T-helper 17 cell (primary cell): ENCODE data around the gene AHCY. TPM values are rescaled to one million over a fixed set of nuclear protein-coding genes. Genes with fewer than 3 reads are reported as not detected.
"Not testable (repeated sequence)": the region's sequence is repeated elsewhere in the genome, so short reads cannot be mapped to it uniquely, and the experiment has no call there.

ENCODE experiments used
- ATAC-seq: fragments of 150-1000 bp; cut with Tn5 transposase; 2 replicates; pipeline ENCODE4 v1.10.0; 2021; ENCODE audit warnings: mild to moderate bottlenecking, moderate library complexity
- DNase-seq, 3 donors: peaks; one replicate each; pipeline versions ENCODE4 v3.0.0 to v3.0.0-alpha.2; 2020 to 2021
- H3K9me3 ChIP-seq: one replicate; pipeline ENCODE4 v1.7.0; 2013; ENCODE audit warnings: low read length, mild to moderate bottlenecking; ENCODE audit not compliant: control insufficient read depth, poor library complexity, severe bottlenecking
- H3K27ac Mint-ChIP-seq: one replicate; pipeline ENCODE4 v1.8.0; 2022; ENCODE audit warnings: mild to moderate bottlenecking, moderate library complexity, mixed read lengths
- H3K27me3 Mint-ChIP-seq: one replicate; pipeline ENCODE4 v1.8.0; 2022; ENCODE audit warnings: mixed read lengths
- H3K36me3 Mint-ChIP-seq: one replicate; pipeline ENCODE4 v1.8.0; 2022; ENCODE audit warnings: low read depth, mixed read lengths
- H3K4me1 Mint-ChIP-seq: one replicate; pipeline ENCODE4 v1.8.0; 2022; ENCODE audit warnings: mild to moderate bottlenecking, mixed read lengths
- H3K4me3 Mint-ChIP-seq: one replicate; pipeline ENCODE4 v1.8.0; 2022; ENCODE audit warnings: mild to moderate bottlenecking, moderate library complexity, mixed read lengths
- total RNA-seq, 4 donors: library from RNA in 2 of 4; stranded (reverse) in 2 of 4; gene quantifications; one replicate each; pipeline ENCODE4 v1.2.3 and lab custom pipeline; 2022 to 2026

AHCY gene
- total RNA-seq, 2 donors from 2014 or later: 15.9 to 16.6 TPM

DNA sequence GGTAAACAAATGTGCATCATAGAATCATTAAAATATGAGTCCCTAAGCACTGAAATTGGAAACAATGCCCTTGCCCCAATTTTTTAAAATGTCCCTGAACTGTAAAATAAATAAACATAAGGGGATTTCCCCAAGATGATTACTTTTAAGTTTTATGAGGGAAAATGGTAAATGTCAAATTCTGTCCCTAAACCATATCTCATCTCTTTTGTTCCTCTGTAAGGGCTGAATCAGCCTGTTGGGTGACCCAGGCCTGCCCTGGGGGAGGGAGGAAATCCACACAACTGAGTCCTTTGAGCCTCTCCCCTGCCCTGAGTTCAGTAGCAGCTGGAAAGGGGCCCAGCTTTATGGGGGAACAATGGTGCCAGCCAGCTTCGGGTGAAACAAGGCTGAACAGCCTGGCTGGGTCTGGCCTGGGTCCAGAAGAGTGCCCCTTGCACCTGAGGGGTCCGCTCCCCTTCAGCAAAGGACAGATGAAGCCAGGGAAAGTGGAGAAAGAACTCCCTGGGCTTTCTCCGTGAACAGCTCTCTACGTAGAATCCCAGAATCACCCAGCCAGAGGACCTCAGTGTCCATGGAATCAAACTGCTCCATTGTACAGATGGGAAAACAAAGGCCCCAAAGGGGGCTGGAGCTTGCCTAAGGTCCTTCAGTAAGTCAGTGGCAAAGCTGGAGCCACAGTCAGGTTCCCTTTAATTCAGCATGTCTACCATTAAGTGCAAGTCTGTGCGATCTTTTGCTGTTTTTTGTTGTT is 31.7 kb upstream of the AHCY start:
- Mint-ChIP-seq H3K27me3 (no peaks in the 10 kb centered on the region), H3K36me3 (no peaks in the 10 kb centered on the region), H3K27ac (no peak overlapping the region), H3K4me1 (no peaks in the 10 kb centered on the region), H3K4me3 (no peak overlapping the region)
- DNase-seq (no peak), ATAC-seq (no peak)
- H3K9me3 ChIP-seq: no peaks in the 10 kb centered on the region

DNA sequence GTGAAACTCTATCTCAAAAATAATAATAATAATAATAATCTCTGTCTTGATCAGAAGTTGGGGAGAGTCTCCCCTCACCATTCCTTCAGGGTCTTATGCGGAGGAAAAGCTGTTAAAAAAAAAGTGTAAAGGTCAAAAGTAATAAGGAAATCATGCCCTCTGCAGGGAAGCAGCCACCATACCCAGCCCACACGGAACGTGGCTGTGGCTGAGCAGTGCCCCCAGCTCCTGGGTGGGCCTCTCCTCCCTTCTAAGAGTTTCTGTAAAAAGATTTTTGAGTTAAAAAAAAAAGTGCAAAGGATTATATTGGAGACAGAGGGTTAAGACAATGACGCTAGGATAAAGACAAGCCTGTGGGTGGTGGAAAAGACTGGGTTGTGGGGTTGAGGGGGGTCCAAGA is 30.6 kb upstream of the AHCY start:
- DNase-seq (no peak), ATAC-seq (no peak)
- H3K9me3 ChIP-seq: no peaks in the 10 kb centered on the region
- H3K27ac Mint-ChIP-seq: no peak overlapping the region
- no peaks in the 10 kb centered on the region for H3K36me3 Mint-ChIP-seq
- H3K4me3 Mint-ChIP-seq: no peak overlapping the region
- H3K4me1 Mint-ChIP-seq: no peaks in the 10 kb centered on the region
- H3K27me3 Mint-ChIP-seq: no peaks in the 10 kb centered on the region

DNA sequence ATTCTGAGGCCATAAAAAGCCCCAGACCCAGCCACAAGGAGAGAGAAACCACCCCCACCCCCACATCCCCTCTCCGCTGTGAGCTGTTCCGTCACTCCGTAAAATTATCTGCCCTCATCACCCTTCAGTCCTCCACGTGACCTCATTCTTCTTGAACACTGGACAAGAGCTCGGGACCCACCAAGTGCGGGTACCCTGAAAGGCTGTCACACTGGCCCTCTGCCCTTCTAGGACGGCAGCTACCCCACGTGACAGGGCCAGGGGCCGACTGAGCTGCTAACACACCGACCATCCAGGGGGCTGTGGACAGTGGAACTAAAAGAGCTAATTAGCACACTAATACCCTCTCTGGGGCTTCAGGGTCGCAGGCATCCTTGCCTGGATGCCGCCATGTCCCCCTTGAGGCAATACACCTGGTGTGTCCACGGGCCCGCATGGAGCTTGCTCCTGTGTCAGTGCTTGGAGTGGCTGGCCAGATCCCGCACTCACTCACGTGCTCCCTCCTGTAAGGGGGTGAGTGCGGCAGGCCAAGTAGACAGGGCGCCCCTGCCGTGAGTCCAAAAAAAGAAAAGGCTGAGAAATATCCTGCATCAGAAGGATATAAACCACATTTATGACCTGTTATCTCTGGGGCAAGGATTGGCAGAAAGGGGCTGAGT is 29.2 kb upstream of the AHCY start:
- DNase-seq: no peak
- no peaks in the 10 kb centered on the region for H3K4me1 Mint-ChIP-seq
- H3K36me3 Mint-ChIP-seq: no peaks in the 10 kb centered on the region
- H3K27me3 Mint-ChIP-seq: no peaks in the 10 kb centered on the region
- no peaks in the 10 kb centered on the region for H3K9me3 ChIP-seq
- H3K4me3 Mint-ChIP-seq: no peak overlapping the region
- no peak for ATAC-seq
- no peak overlapping the region for H3K27ac Mint-ChIP-seq

DNA sequence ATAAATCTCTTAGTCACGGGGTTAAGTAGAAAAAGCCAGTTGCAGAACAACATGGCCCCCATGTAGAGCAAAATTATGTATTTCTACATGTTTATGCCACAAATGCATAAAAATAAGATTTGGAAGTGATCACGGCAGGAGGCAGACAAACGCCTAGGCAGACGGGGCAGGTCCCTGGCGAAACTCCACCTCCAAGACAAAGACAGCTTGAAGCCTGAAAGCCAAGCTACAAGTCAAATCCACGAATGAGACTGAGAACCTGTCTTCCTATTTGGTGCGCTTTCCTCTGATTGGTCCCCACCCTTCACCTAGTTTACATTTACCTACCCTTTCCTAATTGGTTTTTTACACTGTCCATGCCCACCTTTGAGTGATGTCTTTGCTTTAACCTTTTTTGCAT is 28.7 kb upstream of the AHCY start:
- H3K9me3 ChIP-seq: no peaks in the 10 kb centered on the region
- no peaks in the 10 kb centered on the region for H3K27me3 Mint-ChIP-seq
- ATAC-seq (no peak), DNase-seq (no peak)
- no peaks in the 10 kb centered on the region for H3K36me3 Mint-ChIP-seq
- H3K4me1 Mint-ChIP-seq: no peaks in the 10 kb centered on the region
- no peak overlapping the region for H3K4me3 Mint-ChIP-seq
- H3K27ac Mint-ChIP-seq: no peak overlapping the region

DNA sequence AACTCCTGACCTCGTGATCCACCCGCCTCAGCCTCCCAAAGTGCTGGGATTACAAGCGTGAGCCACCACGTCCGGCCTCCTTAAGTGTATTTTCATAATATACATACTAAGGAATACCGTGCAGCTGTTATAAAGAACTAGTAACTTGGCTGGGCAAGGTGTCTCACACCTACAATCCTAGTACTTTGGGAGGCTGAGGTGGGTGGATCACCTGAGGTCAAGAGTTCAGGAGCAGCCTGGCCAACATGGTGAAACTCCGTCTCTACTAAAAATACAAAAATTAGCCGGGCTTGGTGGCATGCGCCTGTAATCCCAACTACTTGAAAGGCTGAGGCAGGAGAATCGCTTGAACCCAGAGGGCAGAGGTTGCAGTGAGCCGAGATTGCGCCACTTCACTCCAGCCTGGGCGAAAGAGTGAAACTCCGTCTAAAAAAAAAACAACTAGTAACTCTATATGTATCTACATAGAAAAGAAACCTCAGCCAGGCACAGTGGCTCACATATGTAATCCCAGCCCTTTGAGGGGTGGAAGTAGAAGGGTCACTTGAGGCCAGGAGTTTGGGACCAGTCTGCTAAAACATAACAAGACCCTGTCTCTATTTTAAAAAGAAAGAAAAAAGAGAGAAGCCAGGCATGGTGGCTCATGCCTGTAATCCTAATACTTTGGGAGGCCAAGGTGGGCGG is 27.8 kb upstream of the AHCY start:
- not testable (repeated sequence) for DNase-seq, H3K27me3 Mint-ChIP-seq, H3K4me3 Mint-ChIP-seq, H3K9me3 ChIP-seq, H3K4me1 Mint-ChIP-seq, ATAC-seq, H3K36me3 Mint-ChIP-seq, H3K27ac Mint-ChIP-seq

DNA sequence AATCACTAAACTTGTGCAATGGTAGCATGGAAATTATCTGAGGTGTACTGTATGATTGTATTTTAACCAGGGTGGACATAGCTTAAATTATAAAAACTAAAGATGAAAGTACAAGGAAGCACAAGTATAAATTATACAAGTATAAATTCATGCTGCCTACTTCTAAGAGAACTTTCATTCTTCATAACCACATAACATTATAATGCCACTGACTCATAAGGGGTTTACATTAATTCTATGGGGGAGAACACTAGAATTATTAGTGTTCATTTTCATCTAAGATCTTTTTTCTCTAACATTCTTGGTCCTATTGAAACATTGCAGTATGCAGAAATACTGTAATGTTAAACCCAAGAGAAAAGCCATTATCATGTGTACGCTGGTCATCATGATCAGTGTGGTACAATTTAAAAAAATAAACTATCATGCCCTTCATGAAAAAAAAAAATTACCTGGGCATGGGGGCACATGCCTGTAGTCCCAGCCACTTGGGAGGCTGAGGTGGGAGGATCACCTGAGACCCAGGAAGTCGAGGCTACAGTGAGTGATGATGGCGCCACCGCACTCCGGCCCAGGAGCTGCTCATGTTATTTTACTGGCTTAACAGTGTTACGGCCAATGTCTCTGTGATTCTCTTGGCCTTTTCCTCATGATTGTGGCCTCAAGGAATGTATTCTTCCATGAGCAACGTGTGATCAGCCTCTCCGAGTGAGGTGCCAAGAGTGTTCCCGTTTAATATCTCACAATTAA is 25.9 kb upstream of the AHCY start:
- H3K9me3 ChIP-seq: no peaks in the 10 kb centered on the region
- ATAC-seq (no peak), DNase-seq (no peak)
- Mint-ChIP-seq H3K27me3 (peaks cover 11% of the 10 kb centered on the region), H3K36me3 (peaks cover 3% of the 10 kb centered on the region), H3K4me3 (no peak overlapping the region), H3K4me1 (peaks cover 4% of the 10 kb centered on the region), H3K27ac (no peak overlapping the region)

DNA sequence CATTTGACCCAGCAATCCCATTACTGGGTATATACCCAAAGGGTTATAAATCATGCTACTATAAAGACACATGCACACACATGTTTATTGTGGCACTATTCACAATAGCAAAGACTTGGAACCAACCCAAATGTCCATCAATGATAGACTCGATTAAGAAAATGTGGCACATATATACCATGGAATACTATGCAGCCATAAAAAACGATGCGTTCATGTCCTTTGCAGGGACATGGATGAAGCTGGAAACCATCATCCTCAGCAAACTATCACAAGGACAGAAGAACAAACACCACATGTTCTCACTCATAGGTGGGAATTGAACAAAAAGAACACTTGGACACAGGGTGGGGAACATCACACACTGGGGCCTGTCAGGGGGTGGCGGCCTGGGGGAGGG is 25.1 kb upstream of the AHCY start:
- ATAC-seq, H3K4me3 Mint-ChIP-seq, H3K27ac Mint-ChIP-seq, H3K9me3 ChIP-seq, DNase-seq, H3K36me3 Mint-ChIP-seq, H3K4me1 Mint-ChIP-seq: not testable (repeated sequence)
- peaks cover 11% of the 10 kb centered on the region for H3K27me3 Mint-ChIP-seq

DNA sequence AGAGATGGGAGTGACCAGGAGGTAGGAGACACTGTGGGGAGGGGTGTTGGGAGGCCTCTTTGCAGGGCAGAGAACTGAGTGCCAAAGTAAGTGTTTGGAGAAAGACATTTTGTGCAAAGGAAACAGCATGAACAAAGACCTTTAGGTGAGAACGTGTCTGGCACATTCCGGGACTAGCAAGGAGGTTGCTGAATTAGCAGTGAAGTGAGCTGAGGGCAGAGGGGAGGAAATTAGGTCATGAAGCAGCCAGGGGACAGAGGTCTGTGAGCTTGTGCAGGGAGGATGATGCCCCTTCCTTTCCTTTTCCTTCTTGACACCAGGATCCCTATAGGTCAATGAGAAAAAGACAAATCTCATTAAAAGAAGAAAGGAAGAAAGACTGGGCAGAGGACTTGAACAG is 21.4 kb upstream of the AHCY start:
- DNase-seq (no peak), ATAC-seq (no peak)
- H3K27ac Mint-ChIP-seq: no peak overlapping the region
- H3K9me3 ChIP-seq: no peaks in the 10 kb centered on the region
- H3K4me1 Mint-ChIP-seq: peaks cover 6% of the 10 kb centered on the region
- peaks cover 37% of the 10 kb centered on the region for H3K27me3 Mint-ChIP-seq
- no peak overlapping the region for H3K4me3 Mint-ChIP-seq
- H3K36me3 Mint-ChIP-seq: peaks cover 3% of the 10 kb centered on the region

DNA sequence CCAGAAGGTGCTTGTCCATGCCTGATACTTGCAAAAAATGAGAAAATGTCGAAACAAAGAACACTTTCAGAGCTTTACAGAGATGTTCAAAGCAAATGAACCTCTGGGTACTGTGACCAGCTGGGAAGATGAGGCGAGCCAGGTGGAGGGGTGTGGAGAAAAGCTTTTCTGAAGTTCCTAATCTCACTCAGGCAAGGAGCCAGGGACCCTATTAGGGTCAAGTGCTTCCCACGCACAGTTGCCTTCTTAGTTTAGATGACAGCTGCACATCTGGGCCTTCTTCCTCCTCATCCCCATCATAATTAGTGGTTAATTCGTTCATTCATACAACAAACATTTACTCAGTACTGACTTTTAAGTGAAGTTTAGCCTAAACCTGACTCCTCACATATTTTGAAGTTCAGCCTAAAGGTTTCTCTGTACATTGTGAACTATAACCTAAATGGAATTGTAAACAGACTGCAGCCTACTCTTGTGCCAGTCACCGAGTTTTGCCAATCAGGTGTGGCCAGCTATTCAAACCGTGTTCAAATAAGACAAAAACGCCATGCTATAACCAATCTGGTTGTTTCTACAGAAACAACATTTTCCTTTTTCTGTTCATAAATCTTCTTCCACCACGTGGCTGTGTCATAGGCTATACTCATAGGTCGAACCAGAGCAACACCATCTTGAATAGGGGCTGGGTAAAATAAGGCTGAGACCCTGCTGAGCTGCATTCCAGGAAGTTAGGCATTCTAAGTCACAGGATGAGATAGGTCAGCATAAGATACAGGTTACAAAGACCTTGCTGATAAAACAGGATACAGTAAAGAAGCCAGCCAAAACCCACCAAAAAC is 19.3 kb upstream of the AHCY start:
- ATAC-seq: no peak
- Mint-ChIP-seq H3K27me3 (peaks cover 37% of the 10 kb centered on the region), H3K4me3 (no peak overlapping the region), H3K4me1 (peaks cover 8% of the 10 kb centered on the region), H3K27ac (no peak overlapping the region), H3K36me3 (peaks cover 3% of the 10 kb centered on the region)
- no peak for DNase-seq
- H3K9me3 ChIP-seq: no peaks in the 10 kb centered on the region

DNA sequence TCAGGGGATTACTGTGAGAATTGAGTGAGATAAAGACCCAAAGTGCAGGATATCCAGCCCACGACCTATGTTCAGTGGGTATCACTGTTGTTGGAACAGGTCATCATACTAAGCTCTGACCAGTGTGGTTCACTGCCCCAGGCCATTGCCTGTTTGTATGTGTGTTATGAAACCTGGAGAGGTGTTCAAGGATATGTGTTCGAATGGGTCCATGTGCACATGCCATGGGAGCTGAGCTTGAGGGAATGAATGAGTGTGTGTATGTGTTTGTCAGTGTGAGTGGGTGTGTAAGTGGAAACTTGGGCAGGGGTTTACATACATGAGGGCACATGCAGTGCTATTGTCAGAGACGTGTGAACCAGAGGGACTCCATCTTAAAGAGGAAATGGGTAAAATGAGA is 17.7 kb upstream of the AHCY start:
- no peak for ATAC-seq
- no peak overlapping the region for H3K4me3 Mint-ChIP-seq
- DNase-seq: no peak
- no peak overlapping the region for H3K27ac Mint-ChIP-seq
- H3K4me1 Mint-ChIP-seq: peaks cover 8% of the 10 kb centered on the region
- H3K9me3 ChIP-seq: no peaks in the 10 kb centered on the region
- peaks cover 3% of the 10 kb centered on the region for H3K36me3 Mint-ChIP-seq
- H3K27me3 Mint-ChIP-seq: peaks cover 37% of the 10 kb centered on the region

DNA sequence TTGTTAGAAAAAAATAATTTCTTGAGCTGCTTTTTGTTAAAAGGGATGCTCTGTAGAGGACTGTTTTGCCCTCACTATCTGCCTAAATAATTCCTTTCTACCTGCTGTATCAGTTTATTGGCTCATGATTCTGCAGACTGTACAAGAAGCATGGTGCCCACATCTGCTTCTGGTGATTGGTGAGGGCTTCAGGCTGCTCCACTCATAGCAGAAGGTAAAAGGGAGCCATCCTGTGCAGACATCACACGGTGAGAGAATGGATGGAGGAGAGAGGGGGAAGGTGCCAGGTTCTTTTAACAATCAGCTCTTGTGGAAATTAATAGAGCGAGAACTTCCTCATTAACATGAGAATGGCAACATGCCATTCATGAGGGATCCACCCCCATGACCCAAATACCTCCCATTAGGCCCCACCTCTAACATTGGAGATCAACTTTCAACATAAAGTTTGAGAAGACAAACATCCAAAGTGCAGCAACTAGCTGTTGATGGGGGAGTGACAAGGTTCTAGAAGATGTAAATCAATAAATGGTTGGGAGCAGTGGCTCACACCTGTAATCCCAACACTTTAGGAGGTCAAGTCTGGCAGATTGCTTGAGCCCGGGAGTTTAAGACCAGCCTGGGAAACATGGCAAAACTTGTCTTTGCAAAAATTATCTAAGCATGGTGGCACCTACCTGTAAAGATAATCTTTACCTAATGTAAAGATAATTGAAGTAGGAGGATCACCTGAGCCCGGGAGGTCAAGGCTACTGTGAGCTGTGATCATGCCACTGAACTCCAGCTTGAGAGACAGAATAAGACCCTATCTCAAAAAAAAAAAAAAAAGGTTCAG is 15.7 kb upstream of the AHCY start:
- H3K27me3 Mint-ChIP-seq: peaks cover 32% of the 10 kb centered on the region
- DNase-seq (no peak), ATAC-seq (no peak)
- H3K4me3 Mint-ChIP-seq: no peak overlapping the region
- H3K36me3 Mint-ChIP-seq: no peaks in the 10 kb centered on the region
- no peaks in the 10 kb centered on the region for H3K9me3 ChIP-seq
- H3K4me1 Mint-ChIP-seq: peaks cover 5% of the 10 kb centered on the region
- H3K27ac Mint-ChIP-seq: no peak overlapping the region
